ENCODE measurements around the gene GRM5.

Gene GRM5

GRCh38 chr11:88704485-88704884 lies 361.3 kb downstream of the GRM5 start:
- Histone ChIP-seq H3K4me3 (ENCODE audit: extremely low read depth, insufficient read depth, low read length, poor library complexity, severe bottlenecking) (no peak overlapping the region), H3K36me3 (ENCODE audit: control insufficient read depth, insufficient read depth, low read length) (no peaks in the 10 kb centered on the region), H3K27ac (ENCODE audit: low read depth, low read length, severe bottlenecking) (no peak overlapping the region), H3K4me1 (ENCODE audit: control insufficient read depth, insufficient read depth, low read length, poor library complexity, severe bottlenecking) (no peaks in the 10 kb centered on the region), H3K9me3 (ENCODE audit: control insufficient read depth, low read length) (no peaks in the 10 kb centered on the region)
- WGBS, 2 experiments (ENCODE audit: insufficient coverage in 2 of 2), result no CpG with 5 or more reads among the region's 1 CpG

DNA sequence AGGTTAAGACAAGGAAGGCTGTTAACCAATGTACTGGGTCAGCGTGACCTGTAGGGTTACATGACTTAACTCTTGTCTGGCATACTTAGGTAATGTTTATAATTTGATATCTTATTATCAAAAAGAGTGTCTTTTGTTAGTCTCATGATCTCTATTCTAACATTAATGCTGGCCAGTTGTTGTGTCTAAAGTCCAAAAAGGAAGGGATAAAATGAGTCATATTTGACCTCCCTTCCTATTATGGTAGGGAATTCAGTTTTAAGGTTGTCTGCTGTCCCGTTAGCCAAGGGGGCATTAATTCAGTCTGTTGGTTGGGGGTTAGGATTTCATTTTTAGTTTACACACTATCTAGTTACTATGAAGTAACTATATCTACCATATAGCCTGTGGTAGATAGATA lies 364.0 kb downstream of the GRM5 start:
- H3K4me3 ChIP-seq (ENCODE audit: extremely low read depth, insufficient read depth, low read length, poor library complexity, severe bottlenecking), result no peak overlapping the region
- no peaks in the 10 kb centered on the region for H3K9me3 ChIP-seq (ENCODE audit: control insufficient read depth, low read length)
- no peak overlapping the region for H3K27ac ChIP-seq (ENCODE audit: low read depth, low read length, severe bottlenecking)
- no peaks in the 10 kb centered on the region for H3K36me3 ChIP-seq (ENCODE audit: control insufficient read depth, insufficient read depth, low read length)
- WGBS, 2 experiments (ENCODE audit: insufficient coverage in 2 of 2), result 100% methylated on average over 1 of the region's 2 CpGs; no CpG with 5 or more reads in 1 of the 2 experiments
- H3K4me1 ChIP-seq (ENCODE audit: control insufficient read depth, insufficient read depth, low read length, poor library complexity, severe bottlenecking), result no peaks in the 10 kb centered on the region

DNA sequence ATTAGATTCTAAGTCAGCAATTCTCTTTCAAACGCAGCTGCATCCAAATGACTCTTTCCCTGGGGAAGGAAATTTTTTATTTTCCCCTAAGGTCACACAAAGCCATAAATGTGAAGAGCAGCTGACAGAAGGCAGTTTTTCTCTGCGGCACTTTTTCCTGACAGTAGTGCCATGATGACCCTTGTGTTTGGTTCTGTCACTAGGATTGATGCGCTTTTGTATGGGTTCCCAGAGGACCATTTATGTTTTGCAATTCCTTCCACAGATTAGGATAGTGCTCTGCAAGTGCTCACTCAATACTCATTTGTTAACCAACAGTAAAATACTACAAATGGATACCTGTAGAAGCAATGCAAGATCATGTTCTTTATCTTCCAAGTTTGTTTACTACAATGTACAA lies 368.6 kb downstream of the GRM5 start:
- no peak overlapping the region for H3K4me3 ChIP-seq (ENCODE audit: extremely low read depth, insufficient read depth, low read length, poor library complexity, severe bottlenecking)
- 100% methylated on average over 1 of the region's 3 CpGs; no CpG with 5 or more reads in 1 of the 2 experiments for WGBS, 2 experiments (ENCODE audit: insufficient coverage in 2 of 2)

DNA sequence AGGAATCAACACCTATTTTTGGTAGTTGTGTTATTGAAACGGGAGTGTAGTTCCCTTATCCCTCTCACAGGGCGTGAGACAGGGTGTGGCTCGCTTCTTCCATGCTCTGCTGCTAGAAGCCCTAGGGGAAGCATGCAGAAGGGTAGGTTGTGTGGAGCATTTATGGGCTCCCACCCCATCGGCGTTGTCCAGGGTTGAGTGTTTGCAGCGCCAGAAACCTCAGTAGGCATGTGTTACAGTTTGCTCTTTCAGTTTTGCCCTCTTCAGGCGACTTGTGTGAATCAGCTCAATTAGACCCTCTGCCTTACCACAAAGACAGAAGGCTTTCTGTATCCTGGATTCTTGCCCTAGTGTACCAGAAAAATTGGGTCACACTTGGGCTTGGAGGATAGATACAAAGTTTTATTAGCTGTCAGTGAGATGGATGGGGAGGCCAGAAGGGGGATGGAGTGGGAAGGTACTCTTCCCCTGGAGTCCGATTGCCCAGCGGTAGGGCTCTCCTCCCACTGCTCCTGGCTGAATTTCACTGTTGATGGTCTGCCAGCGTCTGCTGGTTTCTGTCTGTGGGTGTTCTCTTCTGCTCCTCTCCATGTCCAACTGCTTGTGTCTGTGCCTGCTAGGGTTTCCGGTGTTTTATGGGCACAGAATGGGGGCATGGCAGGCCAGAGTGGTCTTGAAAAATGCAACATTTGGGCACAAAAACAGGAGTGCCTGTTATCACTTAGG lies 369.9 kb downstream of the GRM5 start:
- WGBS, 2 experiments (ENCODE audit: insufficient coverage in 2 of 2), result 68 to 77% methylated on average over 5 to 6 of the region's 11 CpGs
- H3K4me3 ChIP-seq (ENCODE audit: extremely low read depth, insufficient read depth, low read length, poor library complexity, severe bottlenecking), result no peak overlapping the region
- no peak overlapping the region for H3K27ac ChIP-seq (ENCODE audit: low read depth, low read length, severe bottlenecking)
- H3K9me3 ChIP-seq (ENCODE audit: control insufficient read depth, low read length), result no peaks in the 10 kb centered on the region
- no peaks in the 10 kb centered on the region for H3K4me1 ChIP-seq (ENCODE audit: control insufficient read depth, insufficient read depth, low read length, poor library complexity, severe bottlenecking)
- no peaks in the 10 kb centered on the region for H3K36me3 ChIP-seq (ENCODE audit: control insufficient read depth, insufficient read depth, low read length)

More for the DNA sequence above, 368.6 kb downstream of the GRM5 start:
- Histone ChIP-seq H3K36me3 (ENCODE audit: control insufficient read depth, insufficient read depth, low read length) (no peaks in the 10 kb centered on the region), H3K9me3 (ENCODE audit: control insufficient read depth, low read length) (no peaks in the 10 kb centered on the region), H3K27ac (ENCODE audit: low read depth, low read length, severe bottlenecking) (no peak overlapping the region), H3K4me1 (ENCODE audit: control insufficient read depth, insufficient read depth, low read length, poor library complexity, severe bottlenecking) (no peaks in the 10 kb centered on the region)

DNA sequence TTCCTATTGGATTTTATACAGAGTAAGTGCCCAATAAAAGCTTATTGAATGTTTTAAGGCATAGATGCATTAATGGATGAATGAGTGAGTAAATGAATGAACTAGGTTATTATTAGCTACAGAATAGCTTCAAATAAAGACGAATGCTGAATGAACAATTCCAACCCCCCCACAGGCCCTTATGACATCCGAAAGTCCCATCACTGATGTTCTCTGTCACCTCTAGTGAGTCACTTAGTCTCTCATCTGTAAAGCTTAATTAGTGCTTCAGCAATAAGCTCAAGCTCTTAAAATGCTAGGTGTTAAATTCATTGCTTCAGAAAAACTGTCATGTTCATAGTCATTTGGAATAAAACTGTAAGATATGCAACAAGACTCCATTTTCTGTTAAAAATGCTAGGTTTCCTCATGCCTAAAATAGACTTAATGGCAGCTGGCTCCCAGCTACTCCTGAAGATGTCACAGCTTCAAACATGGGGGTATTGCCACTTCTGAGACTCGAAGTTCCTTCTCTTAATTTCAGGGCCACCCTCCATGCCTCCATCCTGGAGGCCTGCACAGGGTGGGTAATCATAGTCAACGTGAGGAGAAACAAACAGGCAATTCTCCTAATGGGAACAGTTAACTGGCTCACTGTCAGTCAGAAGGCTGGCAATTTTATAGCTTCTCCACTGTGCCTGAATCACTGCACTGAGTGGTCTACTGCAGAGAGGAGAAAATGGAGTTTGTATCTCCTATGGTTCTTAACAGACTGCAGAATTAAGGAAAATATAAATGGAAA lies 373.3 kb downstream of the GRM5 start:
- Histone ChIP-seq H3K4me3 (ENCODE audit: extremely low read depth, insufficient read depth, low read length, poor library complexity, severe bottlenecking) (no peak overlapping the region), H3K27ac (ENCODE audit: low read depth, low read length, severe bottlenecking) (no peak overlapping the region), H3K36me3 (ENCODE audit: control insufficient read depth, insufficient read depth, low read length) (no peaks in the 10 kb centered on the region), H3K9me3 (ENCODE audit: control insufficient read depth, low read length) (no peaks in the 10 kb centered on the region), H3K4me1 (ENCODE audit: control insufficient read depth, insufficient read depth, low read length, poor library complexity, severe bottlenecking) (no peaks in the 10 kb centered on the region)
- WGBS, 2 experiments (ENCODE audit: insufficient coverage in 2 of 2), result 83 to 94% methylated on average over 1 to 3 of the region's 4 CpGs

DNA sequence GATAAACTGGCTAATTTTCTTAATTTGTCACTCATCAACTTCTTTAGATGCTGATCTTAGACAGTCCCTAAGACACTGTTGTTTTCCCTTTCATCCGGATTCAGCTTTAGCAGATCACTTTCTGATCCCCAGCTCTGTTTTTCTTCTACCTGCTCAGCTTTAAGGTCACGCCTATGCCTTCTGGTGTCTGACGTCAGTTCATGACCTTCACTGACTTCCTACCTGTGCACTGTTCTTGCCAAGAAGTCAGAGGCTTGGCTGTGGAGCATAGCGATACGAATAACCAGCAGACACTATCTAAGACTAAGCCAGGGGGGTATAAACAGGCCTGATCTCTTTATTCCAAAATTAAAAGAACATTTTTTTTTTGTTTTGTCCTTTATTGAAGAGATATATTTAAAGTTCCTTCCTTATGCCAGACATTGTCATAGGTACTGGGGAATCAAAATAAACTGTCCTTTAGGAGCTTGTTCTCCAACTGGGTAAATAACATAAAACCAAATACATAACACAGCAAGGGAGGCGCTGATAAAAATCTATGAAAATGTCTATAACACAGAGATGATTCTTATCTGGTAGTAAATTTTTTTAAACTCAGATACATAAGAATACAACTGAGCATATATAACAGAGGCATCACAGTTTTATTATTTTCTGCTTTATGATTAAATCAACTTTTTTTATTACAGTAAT lies 376.1 kb downstream of the GRM5 start:
- WGBS, 2 experiments (ENCODE audit: insufficient coverage in 2 of 2), result 82 to 100% methylated on average over 3 of the region's 6 CpGs
- no peaks in the 10 kb centered on the region for H3K4me1 ChIP-seq (ENCODE audit: control insufficient read depth, insufficient read depth, low read length, poor library complexity, severe bottlenecking)
- H3K9me3 ChIP-seq (ENCODE audit: control insufficient read depth, low read length), result no peaks in the 10 kb centered on the region
- H3K36me3 ChIP-seq (ENCODE audit: control insufficient read depth, insufficient read depth, low read length), result no peaks in the 10 kb centered on the region
- H3K4me3 ChIP-seq (ENCODE audit: extremely low read depth, insufficient read depth, low read length, poor library complexity, severe bottlenecking), result no peak overlapping the region
- no peak overlapping the region for H3K27ac ChIP-seq (ENCODE audit: low read depth, low read length, severe bottlenecking)

DNA sequence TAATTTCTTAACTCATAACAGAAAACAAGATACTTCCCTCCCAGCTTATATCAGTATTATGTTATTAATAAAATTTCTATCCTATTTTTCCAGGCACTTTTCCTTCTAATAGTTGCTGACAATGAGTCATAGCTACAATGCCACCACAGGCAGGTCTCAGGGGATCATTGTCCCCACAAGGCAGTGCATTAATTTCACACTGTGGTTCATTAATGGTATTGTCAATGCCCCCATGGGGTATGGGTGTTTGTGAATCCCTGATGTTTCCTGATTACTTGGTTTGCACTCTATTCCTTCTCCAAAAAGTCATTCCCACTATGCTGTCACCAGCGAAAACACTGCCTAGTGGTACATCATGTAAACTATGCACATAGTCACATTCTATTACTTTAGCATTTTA lies 382.8 kb downstream of the GRM5 start:
- Histone ChIP-seq H3K9me3 (ENCODE audit: control insufficient read depth, low read length) (no peaks in the 10 kb centered on the region), H3K4me3 (ENCODE audit: extremely low read depth, insufficient read depth, low read length, poor library complexity, severe bottlenecking) (no peak overlapping the region), H3K27ac (ENCODE audit: low read depth, low read length, severe bottlenecking) (no peak overlapping the region), H3K4me1 (ENCODE audit: control insufficient read depth, insufficient read depth, low read length, poor library complexity, severe bottlenecking) (no peaks in the 10 kb centered on the region), H3K36me3 (ENCODE audit: control insufficient read depth, insufficient read depth, low read length) (no peaks in the 10 kb centered on the region)
- WGBS, 2 experiments (ENCODE audit: insufficient coverage in 2 of 2), result 80% methylated on average over 1 of the region's 1 CpG; no CpG with 5 or more reads in 1 of the 2 experiments

- Histone ChIP-seq H3K4me1 (ENCODE audit: control insufficient read depth, insufficient read depth, low read length, poor library complexity, severe bottlenecking) (no peaks in the 10 kb centered on the region), H3K36me3 (ENCODE audit: control insufficient read depth, insufficient read depth, low read length) (no peaks in the 10 kb centered on the region), H3K9me3 (ENCODE audit: control insufficient read depth, low read length) (no peaks in the 10 kb centered on the region), H3K4me3 (ENCODE audit: extremely low read depth, insufficient read depth, low read length, poor library complexity, severe bottlenecking) (no peak overlapping the region), H3K27ac (ENCODE audit: low read depth, low read length, severe bottlenecking) (no peak overlapping the region)
- WGBS, 2 experiments (ENCODE audit: insufficient coverage in 2 of 2), result 100% methylated on average over 1 of the region's 1 CpG; no CpG with 5 or more reads in 1 of the 2 experiments
Observed at GRCh38 chr11:88680806-88681205, 385.0 kb downstream of the GRM5 start.

DNA sequence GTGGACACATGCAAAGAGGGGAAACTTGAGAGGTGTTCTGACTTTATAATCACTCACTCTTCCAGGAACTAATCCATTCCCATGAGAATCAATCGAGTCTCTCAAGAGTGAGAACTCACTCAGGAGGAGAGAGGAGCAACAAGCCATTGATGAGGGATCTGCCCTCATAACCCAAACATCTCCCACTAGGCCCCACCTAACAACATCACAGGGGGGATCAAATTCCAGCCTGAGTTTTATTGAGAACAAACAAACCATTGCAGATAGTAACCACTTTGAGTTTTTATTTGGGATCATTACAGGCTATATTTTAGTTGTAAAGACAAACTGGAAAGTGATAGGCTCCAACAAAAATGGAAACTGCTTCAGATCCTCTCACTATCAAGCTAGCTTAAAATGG lies 399.4 kb downstream of the GRM5 start:
- H3K27ac ChIP-seq (ENCODE audit: low read depth, low read length, severe bottlenecking), result no peak overlapping the region
- H3K9me3 ChIP-seq (ENCODE audit: control insufficient read depth, low read length), result no peaks in the 10 kb centered on the region
- 100% methylated on average over 1 of the region's 1 CpG; no CpG with 5 or more reads in 1 of the 2 experiments for WGBS, 2 experiments (ENCODE audit: insufficient coverage in 2 of 2)
- H3K4me1 ChIP-seq (ENCODE audit: control insufficient read depth, insufficient read depth, low read length, poor library complexity, severe bottlenecking), result no peaks in the 10 kb centered on the region
- no peaks in the 10 kb centered on the region for H3K36me3 ChIP-seq (ENCODE audit: control insufficient read depth, insufficient read depth, low read length)
- H3K4me3 ChIP-seq (ENCODE audit: extremely low read depth, insufficient read depth, low read length, poor library complexity, severe bottlenecking), result no peak overlapping the region

- H3K27ac ChIP-seq (ENCODE audit: low read depth, low read length, severe bottlenecking), result no peak overlapping the region
- no peaks in the 10 kb centered on the region for H3K9me3 ChIP-seq (ENCODE audit: control insufficient read depth, low read length)
- no peaks in the 10 kb centered on the region for H3K4me1 ChIP-seq (ENCODE audit: control insufficient read depth, insufficient read depth, low read length, poor library complexity, severe bottlenecking)
- no peak overlapping the region for H3K4me3 ChIP-seq (ENCODE audit: extremely low read depth, insufficient read depth, low read length, poor library complexity, severe bottlenecking)
- WGBS, 2 experiments (ENCODE audit: insufficient coverage in 2 of 2), result no CpG with 5 or more reads among the region's 1 CpG
- no peaks in the 10 kb centered on the region for H3K36me3 ChIP-seq (ENCODE audit: control insufficient read depth, insufficient read depth, low read length)
Observed at GRCh38 chr11:88657076-88657738, 408.6 kb downstream of the GRM5 start.
